NCI-H226 (cell line): ENCODE data around the gene EPHX1.
"Not testable (repeated sequence)": the region's sequence is repeated elsewhere in the genome, so short reads cannot be mapped to it uniquely, and the experiment has no call there.

Source experiments
- DNase-seq: peaks from one replicate; pipeline ENCODE4 v3.0.0-alpha.2; 2015

EPHX1 gene

GRCh38 chr1:225883616-225884265 is 73.8 kb downstream of the EPHX1 start:
- DNase-seq = no peak

- no peak for DNase-seq
Measured at GRCh38 chr1:225885336-225885735, 75.4 kb downstream of the EPHX1 start.

GRCh38 chr1:225886159-225887029 is 76.5 kb downstream of the EPHX1 start:
- no peak for DNase-seq

GRCh38 chr1:225887030-225887314 is 77.0 kb downstream of the EPHX1 start:
- no peak for DNase-seq

GRCh38 chr1:225887554-225888288 is 77.8 kb downstream of the EPHX1 start:
- DNase-seq = not testable (repeated sequence)

- no peak for DNase-seq
Measured at GRCh38 chr1:225888289-225888897, 78.5 kb downstream of the EPHX1 start.

- no peak for DNase-seq
Measured at GRCh38 chr1:225888898-225889601, 79.1 kb downstream of the EPHX1 start, which contains the start of gene LEFTY1. TSS of gene LEFTY1 (minus strand) at chr1:225889146. CDS start at chr1:225889066, 80 bp downstream.

GRCh38 chr1:225889743-225890142 is 79.8 kb downstream of the EPHX1 start:
- no peak for DNase-seq

GRCh38 chr1:225890346-225891228 is 80.7 kb downstream of the EPHX1 start:
- DNase-seq = no peak

- no peak for DNase-seq
Measured at GRCh38 chr1:225891229-225891972, 81.5 kb downstream of the EPHX1 start.

GRCh38 chr1:225892307-225892706 is 82.4 kb downstream of the EPHX1 start:
- DNase-seq = no peak
